CD4-positive, CD25-positive, alpha-beta regulatory T cell (primary cell): ENCODE data around the gene OSBPL6. TPM values are rescaled to one million over a fixed set of nuclear protein-coding genes. Genes with fewer than 3 reads are reported as not detected.

ENCODE experiments used
- ATAC-seq, 2 donors: fragments of 150-1000 bp; cut with Tn5 transposase; one replicate each; pipeline ENCODE4 v1.10.0; 2021; ENCODE audit warnings: low read depth in 2 of 2, moderate number of reproducible peaks in 2 of 2, moderate library complexity in 1 of 2
- DNase-seq, 3 donors: peaks; one replicate each; pipeline versions ENCODE4 v3.0.0 to v3.0.0-alpha.2; 2012 to 2022; ENCODE audit warnings: mixed read lengths in 1 of 3
- H3K27ac ChIP-seq: one replicate; pipeline ENCODE4 v1.7.0; 2013; ENCODE audit warnings: mild to moderate bottlenecking, low read length; ENCODE audit not compliant: insufficient read depth, poor library complexity, severe bottlenecking
- H3K27me3 ChIP-seq: one replicate; pipeline ENCODE4 v1.7.0; 2013; ENCODE audit warnings: low read length; ENCODE audit not compliant: control insufficient read depth, insufficient read depth
- H3K36me3 ChIP-seq: one replicate; pipeline ENCODE4 v1.7.0; 2013; ENCODE audit warnings: mild to moderate bottlenecking, low read length, moderate library complexity; ENCODE audit not compliant: control insufficient read depth, insufficient read depth
- H3K4me1 ChIP-seq: 2 replicates; pipeline ENCODE4 v1.7.0; 2013; ENCODE audit warnings: mild to moderate bottlenecking, low read length; ENCODE audit not compliant: insufficient read depth, control insufficient read depth, poor library complexity, severe bottlenecking
- H3K4me3 ChIP-seq: one replicate; pipeline ENCODE4 v1.7.0; 2013; ENCODE audit warnings: low read depth, mild to moderate bottlenecking, low read length, moderate library complexity
- H3K9me3 ChIP-seq, 2 experiments: 1 replicate in 1 of 2; 2 replicates in 1 of 2; pipeline ENCODE4 v1.7.0; 2013; ENCODE audit warnings: low read length in 2 of 2, mild to moderate bottlenecking in 1 of 2, moderate library complexity in 1 of 2; ENCODE audit not compliant: control insufficient read depth in 2 of 2
- H3K27ac Mint-ChIP-seq, 3 donors: one replicate each; pipeline ENCODE4 v1.8.0; 2020 to 2022; ENCODE audit warnings: mild to moderate bottlenecking in 3 of 3, mixed read lengths in 3 of 3, moderate library complexity in 2 of 3
- H3K27me3 Mint-ChIP-seq: one replicate; pipeline ENCODE4 v1.8.0; 2022; ENCODE audit warnings: mild to moderate bottlenecking, mixed read lengths
- H3K36me3 Mint-ChIP-seq: one replicate; pipeline ENCODE4 v1.8.0; 2020; ENCODE audit warnings: mixed read lengths
- H3K4me1 Mint-ChIP-seq, 4 donors: one replicate each; pipeline ENCODE4 v1.8.0; 2020 to 2022; ENCODE audit warnings: mixed read lengths in 4 of 4, mild to moderate bottlenecking in 1 of 4
- H3K4me3 Mint-ChIP-seq, 4 donors: one replicate each; pipeline ENCODE4 v1.8.0; 2020 to 2022; ENCODE audit warnings: mild to moderate bottlenecking in 4 of 4, mixed read lengths in 4 of 4, moderate library complexity in 3 of 4
- H3K9me3 Mint-ChIP-seq, 7 donors: one replicate each; pipeline ENCODE4 v1.8.0; 2020 to 2022; ENCODE audit warnings: mixed read lengths in 7 of 7, mild to moderate bottlenecking in 3 of 7, moderate library complexity in 2 of 7
- polyA plus RNA-seq, 4 donors: library from polyadenylated mRNA; unstranded; fragments of 300-500 nt; fragmentation: Illumina TruSeq; gene quantifications; one replicate each; pipeline ENCODE4 v1.2.3, GENCODE V29; 2021
- total RNA-seq: library from RNA; stranded (reverse); gene quantifications from one replicate; pipeline ENCODE4 v1.2.3, GENCODE V29; 2022

Gene OSBPL6
- total and polyA plus RNA-seq, 5 donors from 2014 or later, result 0.34 TPM; not detected in 4

DNA sequence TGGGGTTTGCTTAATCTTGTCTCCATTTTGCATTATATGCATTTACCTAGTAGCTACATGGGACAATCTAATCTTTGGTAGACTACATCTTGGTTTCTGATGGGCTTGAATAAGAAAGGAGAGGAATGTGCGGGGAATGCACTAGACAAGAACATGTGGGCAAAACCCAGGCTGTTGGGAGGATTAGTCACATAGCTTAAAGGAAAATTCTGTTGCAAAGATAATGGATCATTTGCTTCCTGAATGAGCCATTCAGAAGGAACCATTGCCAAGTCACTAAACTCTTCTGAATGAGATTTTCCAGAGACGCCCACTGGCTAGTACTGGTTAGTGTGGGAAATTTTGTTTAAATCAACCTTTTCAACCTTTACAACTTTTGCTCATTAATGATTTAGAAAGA is 84.8 kb downstream of the OSBPL6 start:
- Histone ChIP-seq H3K27me3 (peaks cover 11% of the 10 kb centered on the region), H3K4me3 (no peak overlapping the region), H3K27ac (no peak overlapping the region), H3K9me3 (no peaks in the 10 kb centered on the region), H3K4me1 (no peaks in the 10 kb centered on the region), H3K36me3 (no peaks in the 10 kb centered on the region)
- no peaks in the 10 kb centered on the region for H3K4me1 Mint-ChIP-seq
- H3K36me3 Mint-ChIP-seq, result no peaks in the 10 kb centered on the region
- H3K4me3 Mint-ChIP-seq, result no peak overlapping the region
- no peak for ATAC-seq
- H3K27ac Mint-ChIP-seq, result peak overlapping the region in 1 of 3 donors; percentile 18
- no peak for DNase-seq
- H3K27me3 Mint-ChIP-seq, result peaks cover 32% of the 10 kb centered on the region
- H3K9me3 Mint-ChIP-seq, result peaks cover 0 to 4% (median 0%) of the 10 kb centered on the region in 7 donors

DNA sequence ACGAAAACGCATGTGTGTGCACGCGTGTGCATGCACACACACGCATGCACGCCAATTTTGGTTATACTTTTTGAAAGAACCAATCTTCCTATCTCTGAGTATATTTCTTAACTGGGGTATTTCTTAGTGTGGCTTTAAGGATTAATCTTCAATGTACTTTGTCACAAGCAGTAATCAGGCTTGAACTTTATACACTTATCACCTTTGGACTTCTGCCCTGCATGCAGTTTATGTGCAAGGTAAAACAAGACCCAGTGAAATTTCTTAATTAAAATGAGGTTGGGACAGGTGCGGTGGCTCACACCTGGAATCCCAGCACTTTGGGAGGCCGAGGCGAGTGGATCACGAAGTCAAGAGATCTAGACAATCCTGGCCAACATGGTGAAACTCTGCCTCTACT is 85.3 kb downstream of the OSBPL6 start:
- Histone ChIP-seq H3K9me3 (no peaks in the 10 kb centered on the region), H3K36me3 (no peaks in the 10 kb centered on the region), H3K4me3 (no peak overlapping the region), H3K27ac (no peak overlapping the region), H3K4me1 (no peaks in the 10 kb centered on the region), H3K27me3 (peaks cover 11% of the 10 kb centered on the region)
- Mint-ChIP-seq H3K27ac (no peak overlapping the region), H3K27me3 (peaks cover 29% of the 10 kb centered on the region), H3K36me3 (no peaks in the 10 kb centered on the region), H3K9me3 (peaks cover 0 to 4% (median 0%) of the 10 kb centered on the region in 7 donors), H3K4me1 (no peaks in the 10 kb centered on the region), H3K4me3 (no peak overlapping the region)
- no peak for DNase-seq
- ATAC-seq, result no peak

DNA sequence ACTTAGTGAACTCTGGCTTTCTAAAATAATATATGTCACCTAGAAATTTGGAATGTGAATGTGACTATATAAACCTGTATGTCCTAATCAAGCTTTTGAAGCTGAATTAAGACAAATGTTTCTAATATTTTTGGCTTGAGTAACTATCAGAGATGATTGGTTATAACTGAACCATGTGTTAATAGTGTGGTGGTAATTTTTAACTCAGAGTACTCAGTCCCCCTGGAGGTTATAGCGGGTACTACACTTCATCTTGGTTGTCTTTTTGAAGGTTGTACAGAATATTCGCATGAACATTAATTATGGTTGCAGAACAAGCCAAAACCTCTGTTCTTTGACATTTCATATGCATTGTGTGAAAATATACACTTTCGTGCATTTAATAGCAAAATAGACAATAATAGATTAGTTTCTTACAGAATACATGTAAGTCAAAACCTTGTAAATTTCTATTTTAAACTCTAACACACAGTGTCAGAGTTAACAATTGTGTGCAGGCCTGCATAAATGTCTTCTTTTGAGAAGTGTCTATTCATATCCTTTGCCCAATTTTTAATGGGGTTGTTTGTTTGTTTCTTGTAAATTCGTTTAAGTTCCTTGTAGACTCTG is 86.0 kb downstream of the OSBPL6 start:
- peak in 2 of 3 donors; percentile 28 to 63 for DNase-seq
- peaks cover 26% of the 10 kb centered on the region for H3K27me3 Mint-ChIP-seq
- H3K27ac Mint-ChIP-seq, result no peak overlapping the region
- peak; percentile 65 to 66 for ATAC-seq
- peaks cover 0 to 4% (median 0%) of the 10 kb centered on the region in 7 donors for H3K9me3 Mint-ChIP-seq
- Histone ChIP-seq H3K36me3 (no peaks in the 10 kb centered on the region), H3K4me3 (no peak overlapping the region), H3K27ac (no peak overlapping the region), H3K9me3 (no peaks in the 10 kb centered on the region), H3K4me1 (no peaks in the 10 kb centered on the region), H3K27me3 (peaks cover 9% of the 10 kb centered on the region)
- H3K36me3 Mint-ChIP-seq, result no peaks in the 10 kb centered on the region
- no peaks in the 10 kb centered on the region for H3K4me1 Mint-ChIP-seq
- H3K4me3 Mint-ChIP-seq, result no peak overlapping the region

DNA sequence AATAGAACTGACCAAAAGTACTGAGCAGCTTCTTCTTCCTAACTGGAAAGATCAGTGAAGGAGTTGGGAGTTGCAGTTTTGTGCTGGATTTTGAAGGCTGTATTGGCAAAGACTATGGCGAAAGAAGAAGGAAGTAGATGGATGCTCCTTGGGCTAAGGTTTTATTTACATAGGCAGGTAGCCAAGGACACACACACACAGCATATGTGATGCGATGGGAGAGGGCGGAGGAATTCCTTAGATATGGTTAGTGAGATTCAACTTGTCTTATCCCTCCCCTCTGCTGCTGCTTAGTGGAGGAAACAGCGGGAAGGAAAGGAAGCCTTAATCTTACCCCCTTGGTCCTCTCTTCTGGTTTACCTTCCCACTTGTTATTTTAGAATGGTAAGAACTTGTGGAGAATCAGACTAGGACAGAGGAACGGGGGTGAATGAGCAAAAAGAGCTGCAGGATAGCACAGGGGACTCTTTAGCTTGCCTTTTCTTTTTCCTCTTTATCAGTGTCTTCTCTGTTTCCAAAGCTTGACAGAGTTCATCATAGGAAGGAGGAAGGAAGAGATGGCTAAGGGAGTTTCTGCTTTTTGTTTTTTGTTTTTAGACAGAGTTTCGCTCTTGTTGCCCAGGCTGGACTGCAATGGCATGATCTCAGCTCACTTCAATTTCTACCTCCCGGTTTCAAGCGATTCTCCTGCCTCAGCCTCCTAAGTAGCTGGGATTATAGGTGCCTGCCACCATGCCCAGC is 87.9 kb downstream of the OSBPL6 start:
- Mint-ChIP-seq H3K4me1 (no peaks in the 10 kb centered on the region), H3K36me3 (no peaks in the 10 kb centered on the region), H3K27ac (no peak overlapping the region), H3K27me3 (peaks cover 26% of the 10 kb centered on the region), H3K4me3 (no peak overlapping the region), H3K9me3 (peaks cover 0 to 3% (median 0%) of the 10 kb centered on the region in 7 donors)
- no peak for DNase-seq
- Histone ChIP-seq H3K9me3 (no peaks in the 10 kb centered on the region), H3K4me1 (no peaks in the 10 kb centered on the region), H3K27me3 (peaks cover 9% of the 10 kb centered on the region), H3K36me3 (no peaks in the 10 kb centered on the region), H3K4me3 (no peak overlapping the region), H3K27ac (no peak overlapping the region)
- no peak for ATAC-seq

DNA sequence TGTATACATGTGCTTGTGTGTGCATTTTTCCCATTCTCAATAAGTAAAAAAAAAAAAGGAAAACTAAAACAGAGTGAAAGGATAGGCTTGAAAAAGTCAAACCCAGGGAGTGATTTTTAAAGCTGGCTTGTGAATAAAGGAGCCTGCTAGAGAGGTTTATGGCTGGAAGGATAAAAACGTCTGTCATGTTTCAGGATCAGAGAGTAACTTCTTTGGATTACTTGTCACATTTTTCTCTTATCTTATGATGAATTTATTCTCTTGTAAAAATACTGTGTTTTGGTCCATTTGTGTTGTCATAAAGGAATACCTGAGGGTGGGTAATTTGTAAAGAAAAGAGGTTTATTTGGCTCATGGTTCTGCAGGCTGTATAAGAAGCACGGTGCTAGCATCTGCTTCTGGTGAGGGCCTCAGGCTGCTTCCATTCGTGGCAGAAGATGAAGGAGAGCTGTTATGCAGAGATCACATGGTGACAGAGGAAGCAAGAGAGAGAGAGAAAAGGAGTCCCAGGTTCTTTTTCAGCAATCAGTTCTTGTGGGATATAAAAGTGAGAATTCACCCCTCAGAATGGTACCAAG is 89.1 kb downstream of the OSBPL6 start:
- Mint-ChIP-seq H3K36me3 (no peaks in the 10 kb centered on the region), H3K4me1 (no peaks in the 10 kb centered on the region), H3K9me3 (peaks cover 0 to 1% (median 0%) of the 10 kb centered on the region in 7 donors), H3K27ac (no peak overlapping the region), H3K4me3 (no peak overlapping the region), H3K27me3 (peaks cover 20% of the 10 kb centered on the region)
- Histone ChIP-seq H3K4me3 (no peak overlapping the region), H3K27ac (no peak overlapping the region), H3K4me1 (no peaks in the 10 kb centered on the region), H3K36me3 (no peaks in the 10 kb centered on the region), H3K27me3 (peaks cover 5% of the 10 kb centered on the region), H3K9me3 (no peaks in the 10 kb centered on the region)
- ATAC-seq, result no peak
- no peak for DNase-seq

DNA sequence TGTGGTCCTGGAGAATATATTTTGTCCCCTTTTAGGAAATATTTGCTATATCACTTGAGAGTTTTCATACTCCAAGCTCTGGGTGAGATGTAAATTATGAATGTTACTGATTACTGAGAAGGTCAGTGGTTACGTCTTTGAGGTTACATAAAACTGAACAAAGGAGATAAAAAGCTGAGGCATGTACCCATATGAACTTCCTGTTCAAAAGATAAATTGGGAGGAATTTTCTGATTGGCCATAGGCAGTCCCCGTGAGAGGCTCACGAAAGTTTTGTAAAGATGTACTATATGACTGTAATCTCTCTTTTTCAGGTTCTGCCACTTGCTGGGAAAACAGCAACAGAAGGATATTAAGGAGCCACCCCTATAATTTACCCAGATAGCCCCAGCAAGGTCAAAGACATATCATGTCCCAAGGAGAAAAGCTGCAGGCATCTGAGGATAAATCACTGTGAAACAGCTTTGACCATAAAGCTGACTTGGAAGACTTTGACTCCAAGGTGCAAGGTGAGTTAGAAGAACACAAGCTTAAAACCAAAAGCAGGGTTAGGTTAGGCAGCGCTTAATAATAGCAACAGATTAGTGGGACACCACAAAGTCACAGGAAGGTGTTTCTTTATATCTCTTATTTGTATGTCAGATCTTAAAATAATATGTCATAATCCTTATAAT is 90.4 kb downstream of the OSBPL6 start:
- ATAC-seq, result no peak
- Histone ChIP-seq H3K27ac (no peak overlapping the region), H3K4me3 (no peak overlapping the region), H3K9me3 (no peaks in the 10 kb centered on the region), H3K27me3 (peaks cover 5% of the 10 kb centered on the region), H3K4me1 (no peaks in the 10 kb centered on the region), H3K36me3 (no peaks in the 10 kb centered on the region)
- peak in 1 of 3 donors; percentile 2 for DNase-seq
- H3K4me1 Mint-ChIP-seq, result no peaks in the 10 kb centered on the region
- peak overlapping the region in 1 of 4 donors; percentile 2 for H3K4me3 Mint-ChIP-seq
- H3K36me3 Mint-ChIP-seq, result no peaks in the 10 kb centered on the region
- H3K9me3 Mint-ChIP-seq, result peaks cover 0 to 1% (median 0%) of the 10 kb centered on the region in 7 donors
- no peak overlapping the region for H3K27ac Mint-ChIP-seq
- H3K27me3 Mint-ChIP-seq, result peaks cover 12% of the 10 kb centered on the region

DNA sequence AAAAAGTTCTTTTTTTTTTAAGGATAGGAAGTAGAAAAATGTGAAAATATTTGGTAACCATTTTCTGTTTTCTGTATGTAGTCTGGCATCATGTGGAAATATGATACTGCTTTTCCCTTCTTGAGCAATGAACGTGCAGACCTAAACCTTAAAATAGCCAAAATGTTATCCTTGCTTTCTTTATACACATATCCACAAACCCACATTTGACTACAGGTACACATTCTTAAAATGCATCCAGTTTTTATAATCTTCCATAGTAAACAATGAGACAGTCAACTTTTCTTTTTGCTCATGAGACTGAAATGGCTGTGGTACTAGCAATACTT is 90.9 kb downstream of the OSBPL6 start:
- Mint-ChIP-seq H3K27me3 (peaks cover 9% of the 10 kb centered on the region), H3K36me3 (no peaks in the 10 kb centered on the region), H3K27ac (no peak overlapping the region), H3K9me3 (peaks cover 0 to 1% (median 0%) of the 10 kb centered on the region in 7 donors), H3K4me3 (no peak overlapping the region), H3K4me1 (no peaks in the 10 kb centered on the region)
- Histone ChIP-seq H3K4me3 (no peak overlapping the region), H3K4me1 (no peaks in the 10 kb centered on the region), H3K27ac (no peak overlapping the region), H3K9me3 (no peaks in the 10 kb centered on the region), H3K27me3 (peaks cover 5% of the 10 kb centered on the region), H3K36me3 (no peaks in the 10 kb centered on the region)
- ATAC-seq, result no peak
- no peak for DNase-seq
